NCI-H226 (cell line): ENCODE results near the gene SREBF1.
A peak's percentile ranks its signal among the peaks of the same experiment; 100 is the strongest.

ENCODE experiments used
- DNase-seq: peaks from one replicate; pipeline ENCODE4 v3.0.0-alpha.2; 2015

The SREBF1 gene

DNA sequence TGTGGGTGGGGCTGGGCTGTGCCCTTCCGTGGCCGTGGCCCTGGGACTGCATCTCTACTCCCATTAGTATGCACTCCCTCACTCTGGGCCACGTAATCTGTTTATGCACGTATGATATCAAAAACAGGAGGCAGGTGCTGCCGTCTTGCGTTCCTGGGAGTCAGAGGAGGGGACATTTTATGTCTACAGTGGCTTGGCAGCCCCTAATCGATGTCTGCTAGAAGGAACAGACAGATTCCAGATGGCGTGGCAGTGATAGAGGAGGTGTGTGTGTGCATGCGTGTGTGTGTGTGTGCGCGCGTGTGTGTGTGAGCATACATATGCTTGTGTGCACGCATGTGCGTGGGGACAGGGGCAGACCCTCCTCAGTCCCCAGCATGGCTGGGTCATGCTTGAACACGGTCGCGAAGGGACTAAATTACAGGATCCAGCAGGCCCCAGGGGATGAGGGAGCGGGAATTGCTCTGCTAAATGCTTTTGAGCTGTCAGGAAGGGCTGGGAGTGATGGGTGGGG lies 44.7 kb downstream of the SREBF1 start:
- DNase-seq, result no peak

DNA sequence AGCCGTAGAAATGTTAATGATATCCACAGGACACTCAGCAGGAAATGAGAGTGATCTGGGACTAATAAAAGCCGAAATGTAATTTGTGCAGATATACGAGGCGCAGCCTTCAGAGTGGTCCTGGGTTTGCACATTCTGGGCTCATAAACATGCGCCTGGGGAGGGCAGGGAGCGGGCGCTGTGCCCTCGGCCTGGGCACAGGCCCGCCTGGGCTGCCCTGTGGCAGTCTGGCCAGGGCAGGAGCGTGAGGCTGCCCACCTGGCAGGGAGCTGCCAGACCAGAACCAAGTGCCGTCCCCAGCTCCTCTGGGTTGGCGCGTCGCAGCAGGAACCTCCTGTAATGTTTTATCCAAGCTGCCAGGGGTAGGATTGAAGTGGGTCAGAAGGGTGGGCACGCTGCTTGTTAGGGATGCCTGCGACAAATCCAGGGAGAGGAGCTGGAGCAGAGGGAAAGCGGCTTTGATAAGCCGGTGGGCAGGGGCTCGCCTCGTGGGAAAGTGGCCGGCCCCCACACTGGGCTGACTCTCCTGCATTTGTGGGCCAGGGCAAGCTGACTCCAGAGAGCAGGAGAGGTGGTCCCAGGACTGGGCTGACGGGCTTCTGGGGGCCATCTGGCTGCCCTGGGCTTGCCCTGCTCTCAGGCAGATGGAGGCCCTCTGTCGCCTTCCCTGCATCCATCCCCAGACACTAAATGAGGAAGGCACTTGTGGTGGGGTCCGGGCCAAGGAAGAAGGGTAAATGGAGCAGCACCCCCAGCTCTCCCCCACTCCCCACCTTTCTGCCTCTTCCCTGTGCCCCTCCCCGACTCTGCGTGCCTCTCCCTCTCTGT lies 45.9 kb downstream of the SREBF1 start:
- no peak for DNase-seq

DNA sequence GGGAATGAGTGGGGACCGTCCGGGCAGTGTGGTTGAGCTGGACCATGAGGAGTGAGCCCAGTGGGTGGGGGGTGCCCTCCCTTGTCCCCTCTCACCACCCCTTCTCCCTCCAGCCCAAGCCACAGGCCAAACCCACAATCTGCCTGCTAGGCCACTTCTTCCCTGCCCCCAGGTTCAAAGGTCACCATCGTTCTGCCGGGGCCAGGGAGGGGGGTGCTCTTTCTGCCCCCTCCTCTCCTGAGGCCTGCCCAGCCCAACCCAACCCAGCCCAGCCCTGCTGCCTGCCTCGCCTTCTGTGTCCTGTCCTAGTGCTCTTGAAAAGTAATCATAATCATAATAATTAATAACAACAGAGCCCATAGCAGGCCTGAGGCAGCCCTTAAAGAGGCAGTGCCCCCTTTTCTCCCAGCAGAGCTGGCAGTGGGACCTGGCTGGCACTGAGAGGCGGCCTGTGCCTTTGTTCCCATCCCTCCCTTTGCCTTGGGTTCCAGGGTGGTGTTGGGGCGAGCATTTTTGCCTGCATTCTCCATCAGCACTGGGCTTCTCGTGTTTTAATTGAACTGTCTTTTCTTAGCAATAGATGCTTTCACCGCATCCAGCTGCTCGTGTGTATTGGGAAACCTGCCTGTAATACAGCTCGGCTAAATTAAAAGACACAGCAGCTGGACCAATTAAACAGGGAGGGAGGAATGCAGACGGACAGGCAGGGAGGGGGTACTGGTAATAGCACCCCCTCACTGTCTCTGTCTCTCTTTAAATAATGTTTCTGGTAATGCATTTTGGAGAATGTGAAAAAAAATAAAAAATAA lies 46.8 kb downstream of the SREBF1 start:
- no peak for DNase-seq

DNA sequence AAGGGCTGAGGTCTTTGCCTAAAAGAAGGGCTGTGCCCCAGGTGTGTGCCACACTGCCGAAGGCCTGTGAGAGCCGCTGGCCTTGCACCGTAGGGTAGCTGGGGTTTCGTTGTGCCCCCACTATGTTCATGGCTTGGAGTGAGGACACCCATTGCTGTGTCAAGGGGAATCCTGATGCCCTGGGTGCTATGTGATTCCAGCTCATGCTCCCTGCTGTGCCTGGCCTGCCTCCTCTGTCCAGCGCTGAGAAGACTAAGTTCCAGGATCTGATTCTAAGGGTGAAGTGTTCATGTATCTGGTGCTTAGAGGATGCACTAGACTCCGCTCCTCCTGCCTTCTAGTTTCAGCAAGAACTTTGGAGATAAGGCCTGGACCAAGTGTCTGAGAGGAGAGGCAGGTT lies 47.4 kb downstream of the SREBF1 start:
- DNase-seq, result no peak

DNA sequence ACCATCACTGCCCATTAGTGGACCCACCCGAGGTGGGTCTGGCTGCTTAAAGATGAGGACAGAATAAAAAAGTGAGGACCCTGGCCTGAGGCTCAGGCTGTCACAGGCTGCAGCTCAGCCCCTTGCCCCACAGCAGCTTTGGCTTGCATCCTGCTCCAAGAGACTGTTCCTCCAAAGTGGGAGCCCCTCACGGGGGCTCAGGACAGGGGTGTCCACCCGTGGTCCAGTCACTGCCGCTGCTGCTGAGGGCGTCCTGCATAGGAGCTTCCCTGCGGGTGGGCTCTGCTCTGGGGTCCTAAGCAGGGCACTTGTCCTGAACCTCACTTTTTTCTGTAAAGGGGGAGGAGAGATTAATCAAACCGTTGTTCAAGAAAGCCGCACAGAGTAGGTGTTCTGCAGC lies 47.8 kb downstream of the SREBF1 start:
- no peak for DNase-seq

DNA sequence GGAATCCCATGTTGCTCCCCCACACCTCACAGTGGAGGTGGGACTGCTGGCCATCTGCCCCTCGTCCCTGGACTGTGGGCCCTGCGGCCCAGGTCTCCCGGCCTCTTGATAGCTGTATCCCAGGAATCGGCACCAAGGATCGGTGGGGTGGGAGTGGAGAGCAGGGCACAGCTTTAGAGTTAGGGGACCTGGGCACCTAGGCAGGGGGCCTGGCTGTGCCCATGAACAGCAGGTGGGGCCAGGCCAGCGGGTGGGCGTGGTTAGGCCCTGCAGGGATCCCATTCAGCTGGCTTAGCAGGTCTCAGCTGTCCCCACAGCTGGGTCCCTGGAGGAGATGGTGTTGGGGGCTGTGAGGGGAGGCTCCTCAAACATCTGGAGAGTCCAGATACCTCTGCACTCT lies 49.2 kb downstream of the SREBF1 start:
- DNase-seq, result no peak

DNA sequence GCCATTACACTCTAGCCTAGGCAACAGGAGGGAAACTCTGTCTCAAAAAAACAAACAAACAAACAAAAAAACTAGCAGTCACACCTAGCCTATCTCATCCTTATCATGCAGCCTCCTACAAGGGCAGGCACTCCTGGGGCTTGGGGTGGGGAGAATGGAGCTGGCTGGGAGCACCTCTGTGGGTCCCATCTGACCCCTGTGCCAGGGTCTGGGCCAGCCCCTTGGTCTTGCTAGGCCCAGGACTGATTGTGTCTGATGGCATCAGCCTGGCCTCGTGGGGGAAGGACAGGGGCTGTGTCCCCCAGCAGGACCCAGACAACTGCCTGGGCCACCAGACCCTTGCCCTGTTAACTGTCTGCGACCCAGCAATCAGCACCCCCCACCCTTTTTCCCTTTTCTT lies 49.8 kb downstream of the SREBF1 start:
- no peak for DNase-seq

DNA sequence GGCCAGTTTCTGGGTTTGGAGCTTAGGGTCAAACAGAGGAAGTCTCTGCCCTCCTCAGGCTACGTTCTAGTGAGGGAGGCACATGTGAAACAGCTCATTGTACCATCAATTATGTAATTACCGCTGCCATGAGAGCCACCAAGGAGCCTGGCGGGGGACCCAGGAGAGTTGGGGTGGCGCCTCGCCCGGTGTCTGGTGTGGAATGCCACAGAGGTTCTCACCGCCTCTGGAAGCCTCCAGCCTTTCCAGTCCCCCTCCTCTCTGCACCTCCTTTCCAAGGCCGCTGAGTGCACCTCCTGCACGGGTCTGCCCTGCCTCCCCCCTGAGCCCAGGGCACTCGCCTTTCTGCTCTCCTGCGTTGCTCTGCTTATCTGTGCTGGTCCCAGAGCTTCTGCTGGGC lies 51.4 kb downstream of the SREBF1 start:
- no peak for DNase-seq

DNA sequence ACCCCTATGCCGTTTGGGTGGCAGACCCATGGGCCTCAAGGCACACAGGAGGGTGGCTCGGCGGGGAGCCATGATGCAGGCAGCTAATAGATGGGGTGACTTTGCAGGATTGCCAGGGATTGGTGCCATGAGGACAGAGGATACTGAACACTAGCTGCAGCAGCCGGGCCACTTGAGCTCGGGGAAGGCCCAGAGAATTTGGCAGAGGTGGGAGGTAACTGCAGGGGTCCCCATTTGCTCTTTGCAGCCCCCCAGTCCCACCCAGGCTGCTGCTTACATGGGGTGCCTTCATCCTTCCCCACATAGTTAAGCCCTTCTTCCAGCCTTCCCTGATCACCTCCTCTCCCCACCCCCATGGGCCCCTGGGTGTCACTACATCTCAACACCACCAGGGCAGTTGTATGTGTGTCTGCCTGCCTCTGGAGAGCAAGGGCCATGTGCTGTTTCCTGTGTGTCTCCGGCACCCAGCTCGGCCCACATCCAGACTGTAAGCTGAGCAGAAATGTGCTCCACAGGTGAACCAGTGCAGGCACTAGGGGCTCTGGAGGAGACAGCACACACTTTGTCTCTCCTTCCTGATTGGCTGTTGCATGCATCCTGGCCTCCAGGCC lies 52.0 kb downstream of the SREBF1 start:
- DNase-seq, result no peak

DNA sequence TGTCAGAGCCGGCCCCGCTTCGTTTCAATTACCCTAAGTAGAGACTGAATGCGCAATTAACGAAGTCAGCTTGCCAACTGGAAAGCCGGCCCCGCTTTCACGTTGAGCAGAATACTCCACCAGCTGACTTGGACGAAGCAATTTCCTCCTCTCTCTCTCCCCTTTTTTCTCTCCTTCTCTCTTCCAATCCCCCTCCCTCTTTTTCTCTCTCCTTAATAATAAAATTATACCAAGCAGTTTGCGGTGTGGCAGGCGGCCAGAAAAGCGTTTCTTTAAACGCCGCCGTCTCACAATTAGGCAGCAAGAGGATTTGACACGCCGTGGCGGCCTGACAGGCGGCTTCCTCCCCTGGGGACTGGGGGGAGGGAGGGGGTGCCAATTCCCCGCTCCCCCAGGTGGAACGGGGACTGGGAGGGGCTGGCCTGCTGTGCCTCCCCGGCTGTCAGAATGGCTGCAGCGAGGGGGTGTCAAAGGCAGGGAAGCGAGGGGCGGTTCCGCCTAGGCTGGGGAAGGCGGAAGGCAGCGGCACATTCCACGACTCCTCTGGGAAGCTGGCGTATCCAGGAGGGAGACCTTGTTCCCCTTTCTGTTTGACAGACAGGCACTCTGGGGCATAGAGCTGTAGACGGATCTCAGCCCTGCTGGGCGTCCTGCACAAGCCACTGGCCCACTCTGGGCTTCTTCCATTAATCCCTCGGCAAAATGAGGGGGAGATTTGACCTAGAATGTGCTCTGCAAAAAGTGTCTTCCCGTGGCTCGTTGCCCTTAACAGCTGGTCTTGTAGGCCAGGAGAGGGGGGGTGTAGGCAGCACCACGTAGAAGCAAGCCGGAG lies 52.7 kb downstream of the SREBF1 start:
- no peak for DNase-seq

DNA sequence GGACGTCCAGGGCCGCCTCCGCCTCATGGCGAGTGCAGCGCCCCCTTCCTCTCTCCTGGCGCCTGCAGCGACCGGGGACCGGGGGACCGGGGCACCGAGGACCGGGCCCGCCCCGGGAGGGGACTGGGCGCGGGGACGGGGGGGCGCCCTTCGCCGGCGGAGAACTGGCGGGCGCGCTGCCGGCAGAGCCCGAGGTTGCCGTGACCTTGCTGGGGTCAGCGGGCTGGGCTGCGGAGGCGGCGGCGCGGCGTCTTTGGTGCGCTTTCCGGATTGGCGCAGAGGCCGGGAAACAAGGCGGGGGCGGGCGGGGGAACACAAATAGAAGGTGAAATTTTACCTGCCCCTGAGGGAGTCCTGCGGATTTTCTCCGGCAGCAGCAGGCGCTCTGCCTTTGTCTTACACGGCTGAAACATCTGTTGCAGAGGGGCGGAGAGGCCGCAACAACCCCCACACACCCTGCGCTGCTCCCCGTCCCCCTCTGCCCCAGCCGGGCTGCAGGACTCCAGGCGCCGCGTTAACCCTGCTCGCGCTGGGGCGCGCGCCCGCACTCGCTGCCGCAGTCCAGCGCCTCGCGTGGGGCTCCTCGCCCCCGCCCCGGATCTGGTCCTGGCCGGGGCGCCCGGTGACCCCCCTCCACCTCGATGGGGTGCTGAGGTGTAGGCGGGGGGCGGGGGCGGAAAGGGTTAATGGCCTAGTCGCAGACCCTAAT lies 53.5 kb downstream of the SREBF1 start:
- DNase-seq, result no peak

DNA sequence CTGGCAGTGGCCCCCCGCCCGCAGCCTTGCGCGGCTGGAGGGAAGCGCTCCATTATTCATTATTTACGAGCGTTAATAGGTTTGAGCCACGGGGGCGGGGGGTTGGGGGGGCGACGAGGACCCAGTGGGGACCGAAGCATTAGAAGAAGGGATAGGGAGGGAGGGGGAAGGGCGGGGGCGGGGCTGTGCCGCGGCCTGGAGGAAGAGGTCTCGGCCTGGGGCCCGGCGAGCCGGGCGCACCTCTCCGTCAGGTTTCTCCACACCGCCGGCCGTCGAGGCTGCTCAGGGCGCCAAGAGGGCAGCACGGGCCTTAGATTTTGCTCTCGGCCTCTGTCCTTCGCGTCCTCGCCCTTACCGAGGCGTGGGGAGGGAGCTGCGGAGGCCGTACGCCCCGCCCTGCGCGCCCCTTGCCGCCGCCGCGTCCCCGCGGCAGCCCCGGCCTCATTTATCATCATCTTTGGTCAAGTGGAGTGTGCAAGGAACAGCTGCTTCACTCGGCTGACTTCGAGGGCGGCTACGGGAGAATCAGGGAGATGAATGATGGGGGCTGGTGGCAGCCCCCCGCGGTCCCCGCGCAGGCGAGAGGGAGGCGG lies 54.2 kb downstream of the SREBF1 start:
- DNase-seq, result no peak

DNA sequence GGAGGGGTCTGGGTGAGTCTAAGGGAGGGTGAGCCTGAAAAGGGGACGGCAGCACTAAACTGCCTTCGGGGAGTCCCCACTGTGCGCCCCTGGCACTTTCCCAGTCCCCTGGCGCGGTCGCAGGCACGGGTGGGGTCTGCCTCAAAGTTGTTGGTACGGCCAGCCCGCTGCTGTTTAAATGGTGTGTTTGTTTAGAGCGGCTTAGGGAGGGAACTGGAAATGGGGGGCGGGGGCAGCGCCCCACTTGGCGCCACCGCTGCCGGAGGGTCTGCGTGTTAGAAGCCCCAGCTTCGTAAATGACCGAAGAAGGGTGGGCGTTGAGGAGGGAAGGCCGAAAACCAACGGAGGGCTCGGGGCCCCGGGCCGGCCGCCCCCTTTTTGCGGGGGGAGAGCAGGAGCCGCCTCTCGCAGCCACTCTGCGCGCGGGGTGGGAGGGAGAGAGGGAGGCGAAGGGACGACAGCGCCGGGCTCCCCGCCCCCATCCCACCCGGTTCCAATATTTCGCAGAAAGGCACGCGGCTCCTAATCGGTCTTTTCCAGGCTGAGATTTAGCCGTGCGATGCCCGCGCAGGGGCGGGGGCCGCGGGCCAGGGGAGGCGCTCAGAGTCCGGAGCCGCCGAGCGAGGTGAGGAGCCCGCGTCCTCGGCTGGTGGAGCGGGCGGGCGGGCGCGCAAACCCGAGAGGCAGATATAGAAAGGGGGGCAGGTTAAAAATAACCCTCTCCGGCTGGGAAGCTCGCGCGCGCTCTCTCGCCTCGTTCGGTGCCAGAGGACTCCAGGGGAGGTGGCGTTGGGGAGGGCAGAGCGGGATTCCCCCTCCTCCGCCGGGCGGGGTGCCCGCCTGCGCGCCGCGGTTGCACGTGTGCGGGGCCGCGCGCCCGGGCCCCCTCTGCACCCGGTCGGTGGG lies 54.9 kb downstream of the SREBF1 start:
- DNase-seq, result no peak

DNA sequence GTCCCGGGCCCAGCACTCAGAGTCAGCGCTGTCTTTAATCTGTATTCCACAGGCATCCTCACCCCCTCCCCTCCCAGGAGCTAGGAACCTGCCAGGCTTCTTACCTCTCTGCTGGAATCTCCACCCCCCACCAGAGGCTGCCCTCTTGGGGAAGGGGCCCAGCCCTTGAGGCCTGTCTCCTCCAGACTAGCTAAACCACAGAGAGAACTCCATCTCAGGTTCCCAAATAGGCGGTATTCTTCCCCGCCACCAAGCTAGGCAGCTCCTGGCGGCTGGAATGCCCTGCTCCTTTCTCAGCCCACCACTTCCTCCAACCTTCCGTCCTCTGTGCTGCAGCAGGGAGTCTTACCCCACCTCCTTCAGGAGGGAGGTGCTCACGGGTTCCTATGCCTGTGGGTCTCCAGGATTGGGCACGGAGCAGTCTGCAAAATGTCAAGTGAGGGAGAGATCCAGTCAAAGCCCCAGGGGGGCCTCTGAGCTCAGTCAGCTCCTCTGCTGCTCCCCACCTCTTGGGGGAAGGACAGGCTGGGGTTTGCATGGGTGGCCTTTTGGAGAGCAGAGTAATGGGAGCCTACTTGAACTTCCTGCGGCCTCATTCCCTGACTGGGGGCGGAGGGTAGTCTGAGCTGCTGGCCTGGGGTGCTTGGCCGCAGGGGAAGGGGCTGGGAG lies 55.7 kb downstream of the SREBF1 start:
- peak; percentile 25 for DNase-seq

DNA sequence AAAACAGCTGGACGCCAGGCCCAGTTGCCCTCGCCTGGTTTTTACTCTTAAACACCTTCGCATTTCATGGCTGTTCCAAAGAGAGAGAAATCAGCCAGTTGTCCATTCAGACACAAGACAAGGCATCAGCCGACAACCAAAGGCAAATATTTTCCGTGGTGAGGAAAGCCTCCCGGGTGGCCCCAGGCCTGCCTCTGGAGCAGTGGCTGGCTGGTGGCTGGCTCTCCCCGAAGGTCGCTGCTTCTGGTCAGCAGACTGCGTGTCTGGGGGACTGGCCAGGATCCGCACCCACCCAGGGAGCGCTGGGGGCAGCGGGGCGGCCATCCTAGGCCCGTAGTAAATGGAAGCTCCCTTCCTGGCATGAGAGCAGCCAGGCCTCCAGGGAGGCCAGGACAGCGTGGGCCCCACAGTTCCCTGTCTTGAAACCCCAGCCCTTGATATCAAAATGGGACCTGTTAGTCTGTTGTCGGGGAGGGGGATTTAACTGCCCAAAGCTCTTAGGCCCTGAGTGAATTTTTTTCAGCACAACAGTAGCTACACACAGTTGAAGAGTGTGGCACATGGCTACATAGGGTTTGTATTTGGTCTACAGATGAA lies 57.7 kb downstream of the SREBF1 start:
- DNase-seq, result no peak

DNA sequence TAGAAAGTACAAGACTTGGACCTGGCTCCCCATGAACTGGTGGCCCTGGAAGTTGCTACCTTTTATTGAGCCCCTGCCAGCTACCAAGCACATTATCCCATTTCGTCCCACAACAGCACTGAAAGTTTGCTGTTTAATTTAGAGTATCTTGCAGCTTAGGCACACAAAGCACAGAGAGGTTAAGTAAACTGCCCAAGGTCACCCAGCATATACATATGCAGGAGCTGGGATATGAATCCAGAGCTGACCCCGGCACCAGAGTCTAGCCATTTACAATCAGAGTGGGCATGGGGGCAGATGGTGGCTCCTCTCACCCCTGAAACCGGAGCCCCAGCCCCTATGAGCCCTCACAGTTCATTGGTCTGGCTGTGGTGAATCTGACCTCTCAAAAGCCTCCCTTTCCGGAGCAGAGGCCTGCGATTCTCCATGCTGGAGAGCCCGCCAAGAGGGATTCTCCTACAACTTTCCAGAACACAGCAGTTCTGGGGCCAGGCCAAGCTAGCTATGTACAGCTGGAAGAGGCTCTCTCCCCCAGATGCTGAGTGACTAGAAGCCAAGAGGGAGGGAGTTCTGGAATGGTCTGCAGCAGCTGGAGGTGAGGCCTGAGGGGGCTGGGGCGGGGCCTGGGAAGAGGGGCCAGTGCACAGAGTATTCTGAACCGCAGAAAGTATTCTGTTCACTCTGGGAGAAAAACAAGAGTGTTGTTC lies 58.3 kb downstream of the SREBF1 start:
- DNase-seq, result no peak

DNA sequence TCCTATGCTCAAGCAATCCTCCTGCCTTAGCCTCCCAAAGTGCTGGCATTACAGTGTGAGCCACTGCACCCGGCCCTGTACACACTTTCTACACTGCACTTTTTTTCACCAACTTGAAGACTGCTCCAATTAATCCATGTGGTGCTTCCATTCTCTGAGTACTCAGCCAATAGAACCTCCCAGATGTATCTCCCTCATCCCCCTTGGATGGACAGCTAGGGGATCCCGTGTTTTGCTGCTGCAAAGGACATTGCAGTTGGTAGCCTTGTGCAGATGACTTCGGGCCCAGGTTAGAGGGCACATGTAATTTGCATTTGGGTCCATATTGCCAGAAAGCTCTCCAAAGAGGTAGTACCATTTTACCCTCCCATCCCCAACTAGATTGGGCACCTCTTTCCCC lies 59.9 kb downstream of the SREBF1 start:
- DNase-seq, result no peak

DNA sequence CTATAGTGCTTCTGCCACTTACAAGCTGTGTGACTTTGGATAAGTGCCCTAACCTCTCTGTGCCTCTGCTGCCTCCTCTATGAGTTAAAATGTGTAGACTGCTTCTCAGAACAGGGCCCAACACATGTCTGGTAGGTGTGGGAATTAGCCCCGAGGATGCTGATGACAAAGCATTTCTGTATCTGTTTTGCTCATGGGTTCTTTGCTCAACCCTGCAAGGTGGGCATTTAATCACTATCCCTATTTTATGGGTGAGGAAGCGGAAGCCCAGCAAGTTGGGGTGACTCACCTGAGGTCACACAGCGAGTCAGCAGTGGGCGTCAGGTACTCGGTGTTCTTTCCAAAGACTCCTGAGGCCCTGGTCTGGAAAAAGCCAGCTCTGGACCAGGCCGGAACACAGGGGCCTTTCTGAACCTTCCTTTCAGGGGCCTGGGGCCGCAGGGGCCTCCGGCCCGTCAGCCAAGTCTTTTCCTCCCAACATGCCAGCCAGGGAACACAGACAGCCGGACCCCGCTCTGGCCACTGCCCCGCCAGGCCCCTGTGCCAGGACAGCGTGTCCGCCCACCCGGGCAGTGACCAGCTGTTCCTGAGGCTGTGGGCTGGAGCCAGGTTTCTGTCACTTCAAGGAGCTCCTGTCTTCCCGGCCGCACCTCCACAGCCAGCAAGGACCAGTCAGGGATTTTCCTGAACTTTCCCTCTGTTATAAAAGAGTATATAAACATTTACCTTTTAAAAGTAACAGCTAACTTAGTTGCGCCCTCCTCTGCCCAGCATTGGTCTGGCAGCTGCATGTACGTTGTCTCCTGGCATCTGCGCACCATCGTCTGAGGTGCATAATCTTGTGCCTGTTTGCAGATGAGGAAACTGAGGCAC lies 62.5 kb downstream of the SREBF1 start:
- peak; percentile 33 for DNase-seq
